ENCODE measurements around the gene CDON. TPM values are rescaled to one million over a fixed set of nuclear protein-coding genes. Genes with fewer than 3 reads are reported as not detected.

CDON gene
- total RNA-seq, 1 experiment from 2014 or later = 34.1 TPM

DNA sequence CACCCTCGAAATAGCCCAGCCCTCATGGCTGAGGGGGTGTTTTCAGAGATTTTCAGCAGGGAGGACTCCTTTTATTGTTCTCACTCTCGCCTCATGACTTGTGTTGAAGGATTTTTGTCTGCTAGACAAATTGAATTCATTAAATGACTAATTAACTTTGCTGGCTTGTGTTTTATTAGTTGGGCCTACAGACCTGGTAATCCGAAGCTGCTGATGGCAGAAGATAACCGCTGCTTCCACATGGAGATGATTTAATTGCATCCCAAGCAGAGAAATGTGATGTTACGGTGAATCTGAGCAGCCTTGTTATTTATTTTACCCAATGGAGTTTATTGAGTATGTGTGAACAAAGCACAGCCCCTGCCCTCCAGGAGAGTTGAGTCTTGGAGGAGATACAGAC lies 40.5 kb upstream of the CDON start:
- Mint-ChIP-seq H3K27me3 (ENCODE audit: low read depth) (peaks cover 3% of the 10 kb centered on the region), H3K36me3 (no peaks in the 10 kb centered on the region), H3K27ac (no peak overlapping the region), H3K4me3 (no peak overlapping the region), H3K9me3 (0 out of 2 replicates have a peak, but pooled peaks cover 3% of the 10 kb centered on the region), H3K4me1 (peaks cover 69% of the 10 kb centered on the region)
- POLR2A ChIA-PET = interaction anchor here (1.0 kb wide), 1 partner anchor 10 kb away, joined by 3 read pairs; no protein-coding TSS in a partner anchor
- ATAC-seq (no peak), DNase-seq (ENCODE audit: low spot score) (no peak)
- CTCF ChIA-PET = interaction anchor here (1.0 to 1.3 kb wide), 2 partner anchors 42 to 378 kb away, joined by 3 read pairs; no protein-coding TSS in a partner anchor
- TF ChIP-seq JAZF1 (CRISPR knock-in tag; IDR thresholded peaks at IDR 0.05) (no peak), SP1 (CRISPR knock-in tag; conservative IDR thresholded peaks at IDR 0.05) (no peak), IRF2 (CRISPR knock-in tag; IDR thresholded peaks at IDR 0.05; ENCODE audit: borderline replicate concordance, low read depth) (no peak), RELA (CRISPR knock-in tag; IDR thresholded peaks at IDR 0.05; ENCODE audit: borderline replicate concordance) (no peak), MYBL2 (CRISPR knock-in tag; IDR thresholded peaks at IDR 0.05) (no peak)

DNA sequence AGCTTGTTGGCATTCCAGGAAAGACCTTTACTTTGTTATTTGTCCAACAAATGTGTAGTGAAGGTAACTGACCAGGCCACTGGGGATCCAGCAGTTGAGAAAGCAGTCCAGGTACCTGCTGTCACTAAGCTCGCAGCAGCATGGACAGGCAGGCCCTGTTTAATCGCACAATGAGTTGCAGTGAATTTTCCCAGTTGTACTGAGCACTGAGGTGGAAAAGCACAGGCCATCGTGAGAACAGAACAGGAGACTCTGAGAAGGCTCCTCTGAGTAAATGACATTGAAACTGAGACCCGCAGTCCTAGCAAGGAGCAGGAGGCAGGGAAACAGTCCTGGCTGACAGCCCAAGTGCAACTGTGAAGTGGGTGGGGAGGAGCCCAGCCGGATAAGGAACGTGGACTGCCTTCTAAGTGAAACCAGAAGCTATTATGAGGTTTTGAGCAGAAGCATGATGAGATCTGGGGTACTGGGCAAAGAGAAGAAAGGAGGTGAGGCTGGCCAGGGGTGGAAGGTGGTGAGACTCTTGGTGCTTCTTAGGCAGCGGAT lies 39.8 kb upstream of the CDON start:
- POLR2A ChIA-PET = no interaction called here
- 0 out of 2 replicates have a peak overlapping the region, but pooled peaks have one; percentile 1 for H3K27ac Mint-ChIP-seq
- H3K4me1 Mint-ChIP-seq = peaks cover 74% of the 10 kb centered on the region
- H3K27me3 Mint-ChIP-seq (ENCODE audit: low read depth) = peaks cover 3% of the 10 kb centered on the region
- H3K4me3 Mint-ChIP-seq = no peak overlapping the region
- CTCF ChIA-PET = interaction anchor here (1.0 kb wide), 1 partner anchor 41 kb away, joined by 3 read pairs; no protein-coding TSS in a partner anchor
- ATAC-seq = no peak
- no peak for TF ChIP-seq ESRRA (CRISPR knock-in tag; IDR thresholded peaks at IDR 0.05; ENCODE audit: borderline replicate concordance)
- TF ChIP-seq, protein P1, sequence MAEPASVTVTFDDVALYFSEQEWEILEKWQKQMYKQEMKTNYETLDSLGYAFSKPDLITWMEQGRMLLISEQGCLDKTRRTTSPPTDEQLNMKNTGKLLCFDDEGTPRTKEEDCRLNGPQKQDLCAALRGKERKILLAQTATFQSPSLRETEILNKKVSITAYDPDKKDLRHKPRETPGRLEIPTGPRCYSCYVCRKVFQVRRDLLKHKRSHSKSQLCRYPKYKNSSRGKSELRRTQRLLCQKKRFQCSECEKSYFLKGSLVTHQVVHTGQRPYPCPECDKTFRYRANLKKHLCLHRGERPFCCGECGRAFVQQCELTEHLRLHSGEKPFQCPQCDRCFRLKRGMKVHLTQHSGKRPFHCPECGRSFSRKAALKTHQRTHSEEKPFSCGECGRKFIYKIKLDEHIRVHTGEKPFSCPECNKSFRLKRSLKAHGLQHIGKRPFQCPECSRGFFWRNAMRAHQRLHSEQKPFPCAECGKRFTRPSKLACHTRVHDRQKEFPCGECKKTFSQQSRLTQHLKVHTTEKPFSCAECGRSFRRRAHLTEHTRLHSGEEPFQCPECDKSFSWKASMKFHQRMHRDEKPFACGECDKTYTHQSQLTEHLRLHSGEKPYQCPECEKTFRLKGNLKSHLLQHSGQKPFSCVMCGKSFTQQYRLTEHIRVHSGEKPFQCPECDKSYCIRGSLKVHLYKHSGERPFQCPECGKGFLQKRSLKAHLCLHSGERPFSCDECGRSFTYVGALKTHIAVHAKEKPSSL (CRISPR knock-in tag; conservative IDR thresholded peaks at IDR 0.05) = no peak
- TF ChIP-seq ZNF219 (CRISPR knock-in tag; IDR thresholded peaks at IDR 0.05; ENCODE audit: borderline replicate concordance) = no peak
- TF ChIP-seq ATF1 (CRISPR knock-in tag; IDR thresholded peaks at IDR 0.05) = no peak
- TF ChIP-seq, protein P2, sequence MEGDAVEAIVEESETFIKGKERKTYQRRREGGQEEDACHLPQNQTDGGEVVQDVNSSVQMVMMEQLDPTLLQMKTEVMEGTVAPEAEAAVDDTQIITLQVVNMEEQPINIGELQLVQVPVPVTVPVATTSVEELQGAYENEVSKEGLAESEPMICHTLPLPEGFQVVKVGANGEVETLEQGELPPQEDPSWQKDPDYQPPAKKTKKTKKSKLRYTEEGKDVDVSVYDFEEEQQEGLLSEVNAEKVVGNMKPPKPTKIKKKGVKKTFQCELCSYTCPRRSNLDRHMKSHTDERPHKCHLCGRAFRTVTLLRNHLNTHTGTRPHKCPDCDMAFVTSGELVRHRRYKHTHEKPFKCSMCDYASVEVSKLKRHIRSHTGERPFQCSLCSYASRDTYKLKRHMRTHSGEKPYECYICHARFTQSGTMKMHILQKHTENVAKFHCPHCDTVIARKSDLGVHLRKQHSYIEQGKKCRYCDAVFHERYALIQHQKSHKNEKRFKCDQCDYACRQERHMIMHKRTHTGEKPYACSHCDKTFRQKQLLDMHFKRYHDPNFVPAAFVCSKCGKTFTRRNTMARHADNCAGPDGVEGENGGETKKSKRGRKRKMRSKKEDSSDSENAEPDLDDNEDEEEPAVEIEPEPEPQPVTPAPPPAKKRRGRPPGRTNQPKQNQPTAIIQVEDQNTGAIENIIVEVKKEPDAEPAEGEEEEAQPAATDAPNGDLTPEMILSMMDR (IDR thresholded peaks at IDR 0.05) = no peak
- TF ChIP-seq, protein P3, sequence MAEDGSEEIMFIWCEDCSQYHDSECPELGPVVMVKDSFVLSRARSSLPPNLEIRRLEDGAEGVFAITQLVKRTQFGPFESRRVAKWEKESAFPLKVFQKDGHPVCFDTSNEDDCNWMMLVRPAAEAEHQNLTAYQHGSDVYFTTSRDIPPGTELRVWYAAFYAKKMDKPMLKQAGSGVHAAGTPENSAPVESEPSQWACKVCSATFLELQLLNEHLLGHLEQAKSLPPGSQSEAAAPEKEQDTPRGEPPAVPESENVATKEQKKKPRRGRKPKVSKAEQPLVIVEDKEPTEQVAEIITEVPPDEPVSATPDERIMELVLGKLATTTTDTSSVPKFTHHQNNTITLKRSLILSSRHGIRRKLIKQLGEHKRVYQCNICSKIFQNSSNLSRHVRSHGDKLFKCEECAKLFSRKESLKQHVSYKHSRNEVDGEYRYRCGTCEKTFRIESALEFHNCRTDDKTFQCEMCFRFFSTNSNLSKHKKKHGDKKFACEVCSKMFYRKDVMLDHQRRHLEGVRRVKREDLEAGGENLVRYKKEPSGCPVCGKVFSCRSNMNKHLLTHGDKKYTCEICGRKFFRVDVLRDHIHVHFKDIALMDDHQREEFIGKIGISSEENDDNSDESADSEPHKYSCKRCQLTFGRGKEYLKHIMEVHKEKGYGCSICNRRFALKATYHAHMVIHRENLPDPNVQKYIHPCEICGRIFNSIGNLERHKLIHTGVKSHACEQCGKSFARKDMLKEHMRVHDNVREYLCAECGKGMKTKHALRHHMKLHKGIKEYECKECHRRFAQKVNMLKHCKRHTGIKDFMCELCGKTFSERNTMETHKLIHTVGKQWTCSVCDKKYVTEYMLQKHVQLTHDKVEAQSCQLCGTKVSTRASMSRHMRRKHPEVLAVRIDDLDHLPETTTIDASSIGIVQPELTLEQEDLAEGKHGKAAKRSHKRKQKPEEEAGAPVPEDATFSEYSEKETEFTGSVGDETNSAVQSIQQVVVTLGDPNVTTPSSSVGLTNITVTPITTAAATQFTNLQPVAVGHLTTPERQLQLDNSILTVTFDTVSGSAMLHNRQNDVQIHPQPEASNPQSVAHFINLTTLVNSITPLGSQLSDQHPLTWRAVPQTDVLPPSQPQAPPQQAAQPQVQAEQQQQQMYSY (CRISPR knock-in tag; IDR thresholded peaks at IDR 0.05) = no peak
- TF ChIP-seq ELF4 (CRISPR knock-in tag; IDR thresholded peaks at IDR 0.05; ENCODE audit: low read depth) = no peak
- TF ChIP-seq, protein P4, sequence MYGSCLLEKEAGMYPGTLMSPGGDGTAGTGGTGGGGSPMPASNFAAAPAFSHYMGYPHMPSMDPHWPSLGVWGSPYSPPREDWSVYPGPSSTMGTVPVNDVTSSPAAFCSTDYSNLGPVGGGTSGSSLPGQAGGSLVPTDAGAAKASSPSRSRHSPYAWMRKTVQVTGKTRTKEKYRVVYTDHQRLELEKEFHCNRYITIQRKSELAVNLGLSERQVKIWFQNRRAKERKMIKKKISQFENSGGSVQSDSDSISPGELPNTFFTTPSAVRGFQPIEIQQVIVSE (CRISPR knock-in tag; IDR thresholded peaks at IDR 0.05; ENCODE audit: borderline replicate concordance) = no peak
- TF ChIP-seq, protein P5, sequence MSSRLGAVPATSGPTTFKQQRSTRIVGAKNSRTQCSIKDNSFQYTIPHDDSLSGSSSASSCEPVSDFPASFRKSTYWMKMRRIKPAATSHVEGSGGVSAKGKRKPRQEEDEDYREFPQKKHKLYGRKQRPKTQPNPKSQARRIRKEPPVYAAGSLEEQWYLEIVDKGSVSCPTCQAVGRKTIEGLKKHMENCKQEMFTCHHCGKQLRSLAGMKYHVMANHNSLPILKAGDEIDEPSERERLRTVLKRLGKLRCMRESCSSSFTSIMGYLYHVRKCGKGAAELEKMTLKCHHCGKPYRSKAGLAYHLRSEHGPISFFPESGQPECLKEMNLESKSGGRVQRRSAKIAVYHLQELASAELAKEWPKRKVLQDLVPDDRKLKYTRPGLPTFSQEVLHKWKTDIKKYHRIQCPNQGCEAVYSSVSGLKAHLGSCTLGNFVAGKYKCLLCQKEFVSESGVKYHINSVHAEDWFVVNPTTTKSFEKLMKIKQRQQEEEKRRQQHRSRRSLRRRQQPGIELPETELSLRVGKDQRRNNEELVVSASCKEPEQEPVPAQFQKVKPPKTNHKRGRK (CRISPR knock-in tag; IDR thresholded peaks at IDR 0.05; ENCODE audit: borderline replicate concordance) = no peak
- no peak for DNase-seq (ENCODE audit: low spot score)
- no peaks in the 10 kb centered on the region for H3K36me3 Mint-ChIP-seq
- H3K9me3 Mint-ChIP-seq = no peaks in the 10 kb centered on the region
